Measurements from ENCODE around the gene PLXNA3.

Gene PLXNA3

DNA sequence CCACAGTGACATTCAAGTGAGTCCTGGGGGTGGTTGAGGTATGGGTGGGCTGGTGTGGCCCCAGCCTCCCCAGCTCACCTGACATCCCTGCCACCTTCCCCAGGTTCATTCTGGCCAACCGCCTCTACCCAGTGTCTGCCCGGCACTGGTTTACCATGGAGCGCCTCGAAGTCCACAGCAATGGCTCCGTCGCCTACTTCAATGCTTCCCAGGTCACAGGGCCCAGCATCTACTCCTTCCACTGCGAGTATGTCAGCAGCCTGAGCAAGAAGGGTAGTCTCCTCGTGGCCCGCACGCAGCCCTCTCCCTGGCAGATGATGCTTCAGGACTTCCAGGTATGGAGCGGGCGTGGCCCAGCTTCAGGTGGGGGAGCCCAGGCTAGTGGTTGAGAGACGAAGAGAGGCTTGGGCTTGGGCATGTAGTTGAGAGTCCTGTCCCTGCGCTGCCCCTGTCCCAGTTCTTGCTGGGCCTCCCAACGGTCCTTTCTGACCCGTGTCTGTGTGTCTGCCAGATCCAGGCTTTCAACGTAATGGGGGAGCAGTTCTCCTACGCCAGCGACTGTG lies 22.8 kb upstream of the PLXNA3 start:
- no peak for DNase-seq (ENCODE audit: low read depth, low spot score)

GRCh38 chrX:154436374-154436982 lies 21.6 kb upstream of the PLXNA3 start:
- DNase-seq (ENCODE audit: low read depth, low spot score) = no peak

DNA sequence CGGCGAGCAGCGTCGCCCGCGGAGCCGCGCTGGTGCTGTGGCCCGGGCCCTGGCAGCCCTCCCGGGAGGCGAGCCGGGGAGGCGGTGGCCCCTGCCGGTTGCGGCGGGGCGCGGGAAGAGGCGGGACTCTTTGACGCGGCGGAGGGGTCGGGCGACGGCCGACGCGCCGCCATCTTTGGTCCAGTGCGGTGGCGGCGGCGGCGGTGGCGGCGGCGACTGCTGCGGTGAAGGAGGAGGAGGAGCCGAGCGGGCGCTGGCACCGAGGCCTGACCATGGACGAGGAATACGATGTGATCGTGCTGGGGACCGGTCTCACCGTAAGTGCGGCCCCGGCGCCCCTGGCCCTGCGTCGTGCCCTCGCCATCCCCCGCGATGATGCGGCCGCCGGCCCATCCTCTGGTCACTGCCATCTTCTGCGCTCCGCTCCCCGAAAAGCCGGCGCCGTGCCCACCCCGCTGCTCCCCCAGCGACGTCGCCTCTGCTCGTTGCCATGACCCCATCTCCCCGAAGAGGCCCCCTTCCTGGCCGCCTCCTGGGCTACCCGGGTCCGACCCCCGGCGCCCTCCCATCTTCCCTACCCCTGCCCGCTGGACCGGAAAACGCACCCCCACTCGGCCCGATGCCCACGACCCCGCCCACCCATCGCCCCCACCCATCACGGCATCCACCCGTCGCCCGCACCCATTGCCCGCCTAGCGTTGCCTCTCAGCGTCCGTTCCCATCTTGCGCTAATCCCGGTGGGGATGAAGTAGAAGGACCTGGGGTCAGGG lies 20.9 kb upstream of the PLXNA3 start, which contains the start of gene GDI1:
Gene GDI1 (plus strand): TSS at position 172 of the 770 bp plus-strand sequence. CDS start 101 bp downstream, at position 273.
- peak; percentile 78 for DNase-seq (ENCODE audit: low read depth, low spot score)

DNA sequence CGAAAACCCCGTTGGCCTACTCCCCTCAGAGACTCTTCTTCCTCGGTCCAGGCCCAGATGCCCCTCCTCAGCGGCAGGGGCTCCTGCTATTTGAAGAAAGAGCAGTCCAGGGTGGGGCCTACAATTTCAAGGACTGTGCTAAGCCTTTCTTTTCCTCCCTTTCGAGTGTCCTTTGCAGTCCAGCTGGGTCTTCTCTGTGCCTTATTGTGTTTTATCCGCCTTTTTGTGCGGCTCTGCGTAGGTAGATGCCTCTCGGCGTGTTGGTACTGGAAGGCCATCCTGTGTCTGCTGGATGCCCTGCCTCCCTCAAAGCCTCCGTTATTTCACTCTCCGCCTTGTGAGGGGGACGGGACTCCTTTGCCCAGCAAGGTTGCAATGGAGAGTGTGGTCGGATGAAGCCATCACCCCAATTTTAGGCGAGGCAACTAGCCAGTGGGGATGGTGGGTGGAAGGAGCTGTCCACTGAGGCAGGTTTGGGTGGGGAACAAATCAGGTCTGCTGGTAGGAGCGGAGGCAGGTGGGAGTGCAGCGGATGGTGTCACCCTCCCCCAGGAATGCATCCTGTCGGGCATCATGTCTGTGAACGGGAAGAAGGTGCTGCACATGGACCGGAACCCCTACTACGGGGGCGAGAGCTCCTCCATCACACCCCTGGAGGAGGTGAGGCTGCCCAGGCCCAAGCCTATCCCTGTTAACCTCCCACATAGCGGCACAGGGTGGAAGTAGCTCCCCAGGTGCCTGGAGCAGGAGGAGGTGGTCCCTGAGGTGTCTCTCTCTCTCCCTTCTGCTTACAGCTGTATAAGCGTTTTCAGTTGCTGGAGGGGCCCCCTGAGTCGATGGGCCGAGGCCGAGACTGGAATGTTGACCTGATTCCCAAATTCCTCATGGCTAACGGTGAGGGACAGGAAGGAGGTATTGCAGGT lies 19.8 kb upstream of the PLXNA3 start:
- peak; percentile 20 for DNase-seq (ENCODE audit: low read depth, low spot score)

DNA sequence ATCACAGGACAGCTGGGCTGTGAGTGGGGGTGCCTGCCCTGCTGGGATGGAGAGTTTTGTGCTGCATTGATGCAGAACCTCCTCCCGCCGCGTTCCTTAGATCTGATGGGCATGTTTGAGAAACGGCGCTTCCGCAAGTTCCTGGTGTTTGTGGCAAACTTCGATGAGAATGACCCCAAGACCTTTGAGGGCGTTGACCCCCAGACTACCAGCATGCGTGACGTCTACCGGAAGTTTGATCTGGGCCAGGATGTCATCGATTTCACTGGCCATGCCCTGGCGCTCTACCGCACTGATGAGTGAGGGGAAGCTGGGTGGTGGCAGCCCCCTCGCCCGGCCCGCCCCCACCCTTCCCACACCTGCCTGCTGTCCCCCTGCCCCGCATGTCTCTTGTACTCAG lies 18.2 kb upstream of the PLXNA3 start:
- DNase-seq (ENCODE audit: low read depth, low spot score) = no peak

DNA sequence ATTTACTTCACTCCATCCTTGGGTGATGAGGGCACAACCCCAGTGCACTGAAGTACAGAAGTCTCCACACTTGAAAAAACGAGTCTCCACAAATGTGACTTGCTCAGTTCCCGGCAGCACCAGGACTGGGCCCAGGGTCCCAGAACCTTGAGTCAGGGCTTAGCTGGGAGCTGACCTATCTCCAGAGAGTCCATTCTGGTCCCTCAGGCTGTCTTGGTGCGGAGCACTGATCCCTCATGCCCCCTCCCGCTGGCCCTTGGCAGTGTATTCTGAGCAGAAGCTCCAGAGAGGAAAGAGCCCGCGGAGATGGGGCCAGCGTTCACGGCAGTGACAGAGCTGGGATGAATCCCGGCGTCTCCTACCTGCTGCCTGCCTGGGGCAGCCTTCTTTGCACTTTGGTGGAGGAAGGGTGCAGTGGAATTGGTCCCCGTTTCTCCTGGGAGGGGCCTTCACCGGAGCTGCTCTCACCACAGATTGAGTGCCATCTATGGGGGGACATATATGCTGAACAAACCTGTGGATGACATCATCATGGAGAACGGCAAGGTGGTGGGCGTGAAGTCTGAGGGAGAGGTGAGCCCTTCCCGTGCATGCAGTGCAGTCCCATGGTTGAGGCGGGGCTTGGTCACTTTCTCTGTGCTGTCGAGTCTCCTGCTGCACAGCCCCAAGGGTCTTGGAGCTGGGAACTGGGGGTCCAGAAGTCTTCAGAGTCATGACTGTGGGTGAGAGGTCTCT lies 17.3 kb upstream of the PLXNA3 start:
- no peak for DNase-seq (ENCODE audit: low read depth, low spot score)

DNA sequence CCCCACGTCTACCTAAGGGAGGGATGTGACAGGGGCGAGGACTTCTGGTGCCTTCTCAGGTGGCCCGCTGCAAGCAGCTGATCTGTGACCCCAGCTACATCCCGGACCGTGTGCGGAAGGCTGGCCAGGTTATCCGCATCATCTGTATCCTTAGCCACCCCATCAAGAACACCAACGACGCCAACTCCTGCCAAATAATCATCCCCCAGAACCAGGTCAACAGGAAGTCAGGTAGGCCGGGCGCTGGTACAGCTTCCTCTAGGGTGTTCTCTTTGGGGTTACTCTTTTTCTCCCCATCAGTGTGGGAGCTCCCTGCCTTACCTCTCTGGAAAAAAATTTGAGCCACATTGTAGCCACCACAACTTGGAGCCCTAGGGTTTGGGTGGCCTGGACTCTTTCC lies 16.5 kb upstream of the PLXNA3 start:
- no peak for DNase-seq (ENCODE audit: low read depth, low spot score)

DNA sequence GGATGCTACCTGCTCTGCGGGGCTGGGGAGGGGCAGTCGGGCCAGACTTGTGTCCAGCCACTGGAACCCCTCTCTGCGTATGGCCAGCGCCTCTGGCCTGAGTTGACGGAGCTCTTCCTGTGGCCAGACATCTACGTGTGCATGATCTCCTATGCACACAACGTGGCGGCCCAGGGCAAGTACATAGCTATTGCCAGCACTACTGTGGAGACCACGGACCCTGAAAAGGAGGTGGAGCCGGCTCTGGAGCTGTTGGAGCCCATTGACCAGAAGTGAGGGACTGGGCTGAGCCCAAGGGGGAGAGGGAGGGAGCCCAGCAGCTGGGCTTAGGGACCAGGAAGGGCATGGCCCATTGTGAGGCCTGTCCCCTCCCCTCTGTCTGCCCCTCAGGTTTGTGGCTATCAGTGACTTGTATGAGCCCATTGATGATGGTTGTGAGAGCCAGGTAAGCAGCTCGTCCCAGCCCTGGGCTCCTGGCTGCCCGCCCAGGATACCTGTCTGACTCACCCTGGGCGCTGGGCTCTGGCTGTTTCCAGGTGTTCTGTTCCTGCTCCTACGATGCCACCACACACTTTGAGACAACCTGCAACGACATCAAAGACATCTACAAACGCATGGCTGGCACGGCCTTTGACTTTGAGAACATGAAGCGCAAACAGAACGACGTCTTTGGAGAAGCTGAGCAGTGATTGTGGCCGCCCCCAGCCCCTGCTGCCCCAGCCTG lies 15.9 kb upstream of the PLXNA3 start:
- DNase-seq (ENCODE audit: low read depth, low spot score) = no peak

- peak; percentile 28 for DNase-seq (ENCODE audit: low read depth, low spot score)
Observed at GRCh38 chrX:154443479-154443910, 14.6 kb upstream of the PLXNA3 start.

DNA sequence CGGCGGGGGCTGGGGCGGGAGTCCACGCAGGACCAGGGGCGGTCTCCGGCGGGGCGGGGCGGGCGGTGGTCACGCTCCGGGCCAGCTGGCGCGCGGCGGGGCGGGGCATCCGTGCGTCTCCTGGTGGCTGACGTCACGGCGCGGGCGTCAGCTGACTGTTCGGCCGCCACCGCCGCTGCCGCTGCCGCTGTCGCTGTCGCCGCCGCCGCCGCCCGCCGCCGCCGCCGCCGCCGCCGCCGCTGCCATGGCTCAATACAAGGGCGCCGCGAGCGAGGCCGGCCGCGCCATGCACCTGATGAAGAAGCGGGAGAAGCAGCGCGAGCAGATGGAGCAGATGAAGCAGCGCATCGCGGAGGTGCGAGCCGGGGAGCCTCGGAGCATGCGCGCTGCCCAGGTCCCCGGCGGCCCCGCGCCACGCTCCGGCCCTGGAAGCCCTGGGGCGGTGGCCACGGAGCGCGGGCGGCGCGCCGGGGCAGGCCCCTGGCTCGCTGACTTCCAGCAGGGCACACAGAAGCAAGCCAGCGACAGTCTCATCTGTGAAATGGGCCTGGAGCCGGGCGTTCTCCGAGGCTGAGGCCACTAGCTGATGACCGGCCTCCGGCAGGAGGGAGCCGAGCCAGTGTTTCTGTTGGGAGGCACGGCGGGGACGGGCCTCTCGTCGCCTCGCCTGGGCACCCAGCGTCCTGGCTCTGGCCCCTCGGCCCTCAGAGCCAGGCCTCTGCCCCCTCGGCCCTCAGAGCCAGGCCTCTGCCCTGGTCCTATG lies 13.9 kb upstream of the PLXNA3 start, which contains the start of gene FAM50A:
Gene FAM50A (plus strand): TSS at position 150 of the 763 bp plus-strand sequence. CDS start 95 bp downstream, at position 245.
- peak; percentile 82 for DNase-seq (ENCODE audit: low read depth, low spot score)

DNA sequence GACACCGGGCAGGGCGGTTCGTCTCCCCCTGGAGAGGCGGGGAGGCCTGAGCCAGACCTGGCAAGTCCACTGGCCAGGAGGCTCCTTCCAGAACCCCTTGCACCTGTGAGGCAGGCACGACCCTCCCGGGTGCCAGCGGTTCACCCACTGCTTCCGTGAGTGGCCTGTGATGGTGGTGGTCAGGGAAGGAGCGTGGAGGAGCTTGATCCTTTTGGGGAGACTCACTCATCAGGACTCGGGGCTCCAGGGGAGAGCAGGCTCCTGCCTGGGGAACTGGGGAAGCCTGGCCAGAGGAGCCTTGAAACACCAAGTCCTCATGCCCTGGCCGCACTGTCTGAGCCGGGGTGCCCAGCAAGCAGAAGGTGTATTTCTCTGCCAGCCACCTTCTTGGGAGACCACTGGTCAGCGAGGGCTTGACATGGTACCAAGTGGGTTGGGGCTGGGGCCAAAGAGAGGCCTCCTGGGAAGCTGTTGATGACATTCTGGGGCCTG lies 13.3 kb upstream of the PLXNA3 start:
- no peak for DNase-seq (ENCODE audit: low read depth, low spot score)

DNA sequence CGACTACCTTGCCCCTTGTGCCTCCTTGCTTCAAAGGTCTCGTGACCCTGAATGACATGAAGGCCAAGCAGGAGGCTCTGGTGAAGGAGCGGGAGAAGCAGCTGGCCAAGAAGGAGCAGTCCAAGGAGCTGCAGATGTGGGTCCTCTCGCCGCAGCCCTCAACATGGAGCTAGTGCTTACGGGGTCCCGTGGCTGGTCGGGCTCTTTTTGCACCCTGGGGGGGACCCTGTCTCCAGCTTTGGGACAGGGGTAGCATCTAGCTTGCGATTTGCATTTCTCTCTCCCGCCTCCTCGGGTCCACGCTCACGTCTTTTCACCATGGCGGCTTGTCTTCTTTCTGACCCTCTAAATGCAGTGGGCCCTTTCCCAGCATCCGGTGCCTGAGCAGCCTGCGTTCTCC lies 12.3 kb upstream of the PLXNA3 start:
- no peak for DNase-seq (ENCODE audit: low read depth, low spot score)

DNA sequence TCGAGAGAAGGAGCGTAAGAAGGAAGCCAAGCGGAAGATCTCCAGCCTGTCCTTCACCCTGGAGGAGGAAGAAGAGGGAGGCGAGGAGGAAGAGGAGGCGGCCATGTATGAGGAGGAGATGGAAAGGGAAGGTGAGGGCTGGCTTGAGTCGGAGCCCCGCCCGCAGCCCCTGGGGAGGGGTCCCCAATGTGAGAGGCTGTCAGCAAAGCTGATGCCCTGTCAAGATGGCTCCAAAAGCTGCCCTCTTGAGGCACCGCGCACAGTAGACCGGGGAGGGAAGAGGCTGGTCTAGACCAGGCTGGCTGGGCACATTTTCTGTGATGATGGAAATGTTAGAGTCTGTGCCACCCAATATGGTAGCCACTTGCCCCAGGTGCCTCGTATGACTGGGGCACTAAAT lies 11.7 kb upstream of the PLXNA3 start:
- DNase-seq (ENCODE audit: low read depth, low spot score) = no peak

- no peak for DNase-seq (ENCODE audit: low read depth, low spot score)
Observed at GRCh38 chrX:154448484-154448883, 9.6 kb upstream of the PLXNA3 start.

- no peak for DNase-seq (ENCODE audit: low read depth, low spot score)
Observed at GRCh38 chrX:154449618-154450017, 8.5 kb upstream of the PLXNA3 start.

GRCh38 chrX:154450312-154450711 lies 7.8 kb upstream of the PLXNA3 start:
- DNase-seq (ENCODE audit: low read depth, low spot score) = no peak

DNA sequence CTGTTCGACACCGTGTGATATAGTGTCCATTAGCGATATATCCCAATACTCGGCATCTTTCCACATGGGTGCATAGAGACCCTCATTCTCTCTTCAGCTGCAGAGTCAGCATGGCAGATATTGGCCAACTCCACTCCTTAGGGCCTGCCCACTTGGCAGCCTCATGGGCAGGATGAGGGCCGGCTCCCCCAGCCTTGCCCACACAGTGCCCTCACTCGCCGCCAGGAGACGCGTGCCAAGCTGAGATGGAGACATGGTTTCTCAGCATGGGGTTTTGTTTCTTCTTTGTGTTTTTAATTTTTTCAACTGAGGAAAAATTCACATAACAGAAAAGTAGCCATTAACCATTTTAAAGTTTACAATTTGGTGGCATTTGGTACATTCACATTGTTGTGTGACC lies 5.3 kb upstream of the PLXNA3 start:
- no peak for DNase-seq (ENCODE audit: low read depth, low spot score)

DNA sequence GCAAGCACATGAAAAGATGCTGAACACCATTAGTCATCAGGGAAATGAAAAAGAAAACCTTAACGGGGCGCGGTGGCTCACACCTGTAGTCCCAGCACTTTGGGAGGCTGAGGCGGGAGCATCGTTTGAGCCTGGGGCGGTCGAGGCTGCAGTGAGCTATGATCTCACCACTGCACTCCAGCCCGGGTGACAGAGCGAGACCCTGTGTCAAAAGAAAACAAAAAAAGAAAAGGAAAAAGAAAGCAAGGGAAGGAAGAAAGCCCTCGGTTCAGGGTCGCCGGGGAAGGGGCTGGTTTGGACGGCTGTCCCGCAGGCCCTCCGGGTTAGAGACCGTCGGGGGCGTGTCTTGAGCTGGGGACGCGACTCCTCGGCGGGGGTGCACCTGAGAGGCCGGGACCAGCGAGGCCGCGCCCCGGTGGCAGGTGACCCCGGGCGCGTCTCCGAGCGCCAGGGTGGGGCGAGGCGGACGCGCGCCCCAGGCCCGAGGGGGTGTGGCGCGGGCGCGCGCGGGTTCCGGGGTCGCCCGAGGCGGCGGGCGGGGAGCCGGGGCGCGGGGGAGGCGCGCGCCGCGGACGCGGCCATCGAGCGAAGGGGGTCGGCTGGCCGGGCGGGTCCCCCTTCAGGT lies 478 bp upstream of the PLXNA3 start:
- DNase-seq (ENCODE audit: low read depth, low spot score) = peak; percentile 60
